Renal pelvis (tissue), 3 donors: ENCODE results near the gene MCCC2. TPM values are rescaled to one million over a fixed set of nuclear protein-coding genes. Genes with fewer than 3 reads are reported as not detected.

Source experiments
- polyA plus RNA-seq, 3 donors: library from polyadenylated mRNA; unstranded; fragments of 120-200 nt; gene quantifications; one replicate each; pipeline ENCODE4 v1.2.1, GENCODE V29; 2013; ENCODE audit not compliant: insufficient read length in 3 of 3

Gene MCCC2
- polyA plus RNA-seq, 3 donors = 52.2 to 73.8 (median 66.1) TPM

Other genes starting within 250 kb of the MCCC2 start
- gene BDP1, start 131.7 kb upstream of the MCCC2 start, polyA plus RNA-seq = 10 to 100 TPM; 34.6 to 41.0 (median 37.4) TPM
- not detected for gene CARTPT, start 131.9 kb downstream of the MCCC2 start, polyA plus RNA-seq